H9 (cell line): ENCODE data around the gene CCNF. TPM values are rescaled to one million over a fixed set of nuclear protein-coding genes. Genes with fewer than 3 reads are reported as not detected.

Experiments
- DNase-seq: peaks from one replicate; pipeline ENCODE4 v3.0.0-alpha.2; 2017
- H2AFZ ChIP-seq: one replicate; pipeline ENCODE4 v1.6.1; 2013; ENCODE audit warnings: mild to moderate bottlenecking, low read length, control low read depth, moderate library complexity
- H2AK5ac ChIP-seq: 2 replicates; pipeline ENCODE4 v1.6.1; 2013; ENCODE audit warnings: low read length, control low read depth, mixed read lengths; ENCODE audit not compliant: insufficient read length
- H2BK120ac ChIP-seq: one replicate; pipeline ENCODE4 v1.6.1; 2013; ENCODE audit warnings: low read depth, mild to moderate bottlenecking, low read length, control low read depth, inconsistent platforms; ENCODE audit not compliant: poor library complexity, severe bottlenecking
- H2BK12ac ChIP-seq: 2 replicates; pipeline ENCODE4 v1.6.1; 2013; ENCODE audit warnings: low read length, control low read depth, mixed read lengths, low read depth; ENCODE audit not compliant: insufficient read length
- H2BK15ac ChIP-seq: 2 replicates; pipeline ENCODE4 v1.6.1; 2013; ENCODE audit warnings: low read depth, low read length, control low read depth
- H2BK20ac ChIP-seq: one replicate; pipeline ENCODE4 v1.6.1; 2013; ENCODE audit warnings: low read depth, mild to moderate bottlenecking, low read length, control low read depth, inconsistent platforms; ENCODE audit not compliant: poor library complexity, severe bottlenecking
- H2BK5ac ChIP-seq: 2 replicates; pipeline ENCODE4 v1.6.1; 2013; ENCODE audit warnings: low read length, control low read depth, mixed read lengths; ENCODE audit not compliant: insufficient read length
- H3K14ac ChIP-seq: 2 replicates; pipeline ENCODE4 v1.6.1; 2013; ENCODE audit warnings: low read length, control low read depth; ENCODE audit not compliant: insufficient read depth
- H3K18ac ChIP-seq: 2 replicates; pipeline ENCODE4 v1.6.1; 2013; ENCODE audit warnings: low read depth, mild to moderate bottlenecking, mixed read lengths, low read length, control low read depth; ENCODE audit not compliant: insufficient read length
- H3K23ac ChIP-seq: 2 replicates; pipeline ENCODE4 v1.6.1; 2013; ENCODE audit warnings: low read length, control low read depth, mixed read lengths, low read depth; ENCODE audit not compliant: insufficient read length
- H3K23me2 ChIP-seq: 2 replicates; pipeline ENCODE4 v1.6.1; 2013; ENCODE audit warnings: low read depth, mild to moderate bottlenecking, mixed read lengths, low read length, control low read depth; ENCODE audit not compliant: insufficient read length, poor library complexity, severe bottlenecking
- H3K27ac ChIP-seq: 2 replicates; pipeline ENCODE4 v1.5.1; 2013; ENCODE audit warnings: low read length, control low read depth, mixed read lengths, low read depth; ENCODE audit not compliant: insufficient read length
- H3K27me3 ChIP-seq: 2 replicates; pipeline ENCODE4 v1.6.1; 2013; ENCODE audit warnings: low read length, control low read depth, inconsistent platforms; ENCODE audit not compliant: insufficient read depth
- H3K4ac ChIP-seq: 2 replicates; pipeline ENCODE4 v1.6.1; 2013; ENCODE audit warnings: low read depth, mild to moderate bottlenecking, control low read depth, inconsistent platforms, low read length, moderate library complexity
- H3K4me1 ChIP-seq: 2 replicates; pipeline ENCODE4 v1.6.1; 2013; ENCODE audit warnings: low read length, control low read depth, inconsistent platforms; ENCODE audit not compliant: insufficient read depth
- H3K4me2 ChIP-seq: 2 replicates; pipeline ENCODE4 v1.6.1; 2013; ENCODE audit warnings: low read length, control low read depth, mixed read lengths; ENCODE audit not compliant: insufficient read length, insufficient read depth
- H3K56ac ChIP-seq: 2 replicates; pipeline ENCODE4 v1.6.1; 2013; ENCODE audit warnings: low read depth, mild to moderate bottlenecking, mixed read lengths, low read length, control low read depth; ENCODE audit not compliant: insufficient read length
- H3K79me1 ChIP-seq: 2 replicates; pipeline ENCODE4 v1.6.1; 2013; ENCODE audit warnings: low read depth, mild to moderate bottlenecking, moderate library complexity, low read length, control low read depth, inconsistent platforms; ENCODE audit not compliant: insufficient read depth, poor library complexity, severe bottlenecking
- H3K79me2 ChIP-seq: 2 replicates; pipeline ENCODE4 v1.6.1; 2013; ENCODE audit warnings: low read length, control low read depth, inconsistent platforms; ENCODE audit not compliant: insufficient read depth
- H3K9ac ChIP-seq: 2 replicates; pipeline ENCODE4 v1.6.1; 2013; ENCODE audit warnings: low read length, control low read depth, mixed read lengths; ENCODE audit not compliant: insufficient read length; ENCODE audit errors: extremely low read depth
- H3K9me3 ChIP-seq: one replicate; pipeline ENCODE4 v1.6.1; 2013; ENCODE audit warnings: low read depth, low read length, inconsistent platforms; ENCODE audit not compliant: control insufficient read depth
- H3T11ph ChIP-seq: one replicate; pipeline ENCODE4 v1.6.1; 2013; ENCODE audit warnings: mild to moderate bottlenecking, low read length, control low read depth, inconsistent platforms
- H4K20me1 ChIP-seq: one replicate; pipeline ENCODE4 v1.6.1; 2013; ENCODE audit not compliant: control insufficient read depth, insufficient read length, insufficient read depth
- H4K5ac ChIP-seq: 2 replicates; pipeline ENCODE4 v1.6.1; 2013; ENCODE audit warnings: low read depth, mild to moderate bottlenecking, mixed read lengths, low read length, control low read depth; ENCODE audit not compliant: insufficient read length
- H4K8ac ChIP-seq: replicated peaks from 2 replicates; pipeline ENCODE4 v1.6.1; 2013; ENCODE audit warnings: low read length, control low read depth, mixed read lengths, low read depth; ENCODE audit not compliant: insufficient read length
- H4K91ac ChIP-seq: 2 replicates; pipeline ENCODE4 v1.6.1; 2013; ENCODE audit warnings: low read depth, mild to moderate bottlenecking, moderate library complexity, mixed read lengths, low read length, control low read depth; ENCODE audit not compliant: insufficient read length
- H3K27ac Mint-ChIP-seq, 3 experiments: 2 replicates in 2 of 3; 3 replicates in 1 of 3; pipeline ENCODE4 v1.8.0; 2020 to 2021; ENCODE audit warnings: mixed read lengths in 3 of 3, mild to moderate bottlenecking in 1 of 3, moderate library complexity in 1 of 3
- H3K27me3 Mint-ChIP-seq: 2 replicates; pipeline ENCODE4 v1.8.0; 2021; ENCODE audit warnings: low read depth, mild to moderate bottlenecking, moderate library complexity, mixed read lengths
- H3K36me3 Mint-ChIP-seq, 3 experiments: 2 replicates in 2 of 3; 3 replicates in 1 of 3; pipeline ENCODE4 v1.8.0; 2020 to 2021; ENCODE audit warnings: low read depth in 3 of 3, mixed read lengths in 3 of 3; ENCODE audit not compliant: insufficient read depth in 1 of 3
- H3K4me1 Mint-ChIP-seq, 2 experiments: 2 replicates each; pipeline ENCODE4 v1.8.0; 2020; ENCODE audit warnings: mixed read lengths in 2 of 2
- H3K4me3 Mint-ChIP-seq, 2 experiments: 2 replicates in 1 of 2; 3 replicates in 1 of 2; pipeline ENCODE4 v1.8.0; 2020 to 2021; ENCODE audit warnings: mild to moderate bottlenecking in 2 of 2, mixed read lengths in 2 of 2, moderate library complexity in 1 of 2
- H3K9me3 Mint-ChIP-seq, 2 experiments: 2 replicates in 1 of 2; 3 replicates in 1 of 2; pipeline ENCODE4 v1.8.0; 2020; ENCODE audit warnings: mild to moderate bottlenecking in 2 of 2, mixed read lengths in 2 of 2, moderate library complexity in 1 of 2
- CTCF ChIP-seq: fragments of 200-600 bp; sonication (generic); conservative IDR thresholded peaks from 3 replicates; pipeline ENCODE4 v1.8.0; 2021; ENCODE audit warnings: antibody characterized with exemption, mild to moderate bottlenecking
- WGBS: extraction: QIAGEN DNeasy Blood & Tissue Kit; methylation state at CpG from one replicate; pipeline ENCODE4 v1.1.7; 2013; ENCODE audit warnings: missing lambda C conversion rate, low lambda C conversion rate, mixed read lengths; ENCODE audit not compliant: insufficient read length; ENCODE audit errors: extremely low coverage; 5-methylcytosine and 5-hydroxymethylcytosine counted together
- total RNA-seq: library from RNA; stranded (reverse); gene quantifications from 2 replicates; pipeline ENCODE4 v1.2.1, GENCODE V29; 2021

CCNF gene
- total RNA-seq, 1 experiment from 2014 or later = 61.6 TPM

DNA sequence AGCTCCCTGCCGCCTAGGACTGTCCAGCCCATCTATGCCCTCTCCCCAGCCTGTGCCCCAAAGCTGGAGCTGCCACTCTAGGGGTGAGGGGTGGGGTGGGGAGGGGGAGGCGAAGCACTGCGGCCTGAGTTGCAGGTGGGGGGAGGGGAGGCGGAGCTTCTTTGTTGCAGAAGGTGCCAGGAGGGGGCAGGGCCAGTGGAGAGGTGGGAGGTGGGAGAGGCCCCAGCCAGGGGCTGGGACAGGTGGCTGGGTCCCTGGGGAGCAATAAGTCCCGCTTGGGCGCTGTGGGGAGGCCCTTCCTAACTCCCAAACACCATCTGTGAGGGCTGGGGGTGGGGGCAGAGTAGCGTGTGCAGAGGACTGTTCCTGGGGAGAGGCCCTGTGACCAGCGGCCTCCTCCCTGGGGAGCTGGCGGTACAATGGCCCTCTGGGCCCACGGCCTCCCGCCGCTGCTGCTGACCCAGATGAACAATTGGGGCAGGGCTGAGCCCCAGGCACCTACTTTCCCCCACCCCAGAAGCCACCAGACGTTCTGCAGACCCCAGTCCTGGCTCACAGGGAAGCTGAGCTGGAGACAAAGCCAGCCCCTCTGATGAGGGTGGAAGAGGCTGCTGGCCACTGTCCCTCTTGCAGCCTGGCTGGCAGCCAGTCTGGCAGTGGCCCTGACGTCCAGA lies 39.6 kb downstream of the CCNF start:
- no peaks in the 10 kb centered on the region for H3K9me3 Mint-ChIP-seq
- H3K27me3 Mint-ChIP-seq = peaks cover 35% of the 10 kb centered on the region
- peaks cover 18% of the 10 kb centered on the region; the same call in 1 of the 2 replicates for H3K27me3 ChIP-seq
- TF ChIP-seq CTCF = no peak
- no peaks in the 10 kb centered on the region for H3K9me3 ChIP-seq
- no peak overlapping the region for H3K9ac ChIP-seq
- H3K27ac ChIP-seq = no peak overlapping the region
- H3K36me3 Mint-ChIP-seq = peaks cover 0 to 3% (median under 1%) of the 10 kb centered on the region in 3 experiments; a peak in 2 of 7 replicates
- peak overlapping the region; percentile 58 to 78 for H3K4me3 Mint-ChIP-seq
- H2BK5ac ChIP-seq = no peak overlapping the region
- H3K4me2 ChIP-seq = peak overlapping the region; percentile 15
- no peaks in the 10 kb centered on the region for H4K20me1 ChIP-seq
- no peak overlapping the region for H3K23ac ChIP-seq
- no peak overlapping the region for H3K56ac ChIP-seq
- H3K27ac Mint-ChIP-seq = peak overlapping the region in 1 of 3 experiments; percentile 48; a peak in 1 of 7 replicates
- H3K79me2 ChIP-seq = no peaks in the 10 kb centered on the region
- no peak for DNase-seq
- no peak overlapping the region for H2AFZ ChIP-seq
- H3K14ac ChIP-seq = no peak overlapping the region; the same call in 1 of the 2 replicates
- H3K79me1 ChIP-seq = no peaks in the 10 kb centered on the region
- H3K23me2 ChIP-seq = peaks cover 9% of the 10 kb centered on the region
- H3K4me1 Mint-ChIP-seq = peaks cover 21 to 25% of the 10 kb centered on the region in 2 experiments
- no peak overlapping the region for H3K18ac ChIP-seq
- no peak overlapping the region for H2BK12ac ChIP-seq
- H4K8ac ChIP-seq = no peak overlapping the region
- H2BK20ac ChIP-seq = no peak overlapping the region
- H3K4me1 ChIP-seq = no peaks in the 10 kb centered on the region
- no peak overlapping the region for H2AK5ac ChIP-seq
- no peak overlapping the region for H3K4ac ChIP-seq
- no CpG with 5 or more reads among the region's 14 CpGs for WGBS
- H2BK15ac ChIP-seq = no peak overlapping the region
- H4K5ac ChIP-seq = no peak overlapping the region
- H3T11ph ChIP-seq = no peak overlapping the region
- H2BK120ac ChIP-seq = no peak overlapping the region
- H4K91ac ChIP-seq = no peak overlapping the region
